GM18909 (cell line): Measurements from ENCODE around the gene FER.
A peak's percentile ranks its signal among the peaks of the same experiment; 100 is the strongest.
"Not testable (repeated sequence)": the region's sequence is repeated elsewhere in the genome, so short reads cannot be mapped to it uniquely, and the experiment has no call there.

Experiments used
- ATAC-seq: cut with Tn5 transposase; IDR thresholded peaks from one replicate; pipeline ENCODE4 v1.9.1; 2021; ENCODE audit warnings: mild to moderate bottlenecking; ENCODE audit not compliant: unreplicated experiment, poor library complexity

Gene FER

GRCh38 chr5:108747774-108748400 lies at the start of gene FER:
Gene FER (plus strand): TSS chr5:108747897. CDS start chr5:108798183, 50,286 bp downstream.
- peak; percentile 33 for ATAC-seq

- ATAC-seq = not testable (repeated sequence)
Measured at GRCh38 chr5:108700388-108700787, 47.3 kb upstream of the FER start.

GRCh38 chr5:108700930-108701329 lies 46.8 kb upstream of the FER start:
- ATAC-seq = no peak

- ATAC-seq = no peak
Measured at GRCh38 chr5:108702546-108702945, 45.2 kb upstream of the FER start.

- no peak for ATAC-seq
Measured at GRCh38 chr5:108703313-108703712, 44.4 kb upstream of the FER start.

GRCh38 chr5:108707141-108707540 lies 40.6 kb upstream of the FER start:
- no peak for ATAC-seq

GRCh38 chr5:108711898-108712297 lies 35.8 kb upstream of the FER start:
- ATAC-seq = no peak

GRCh38 chr5:108715408-108715807 lies 32.3 kb upstream of the FER start:
- no peak for ATAC-seq

- ATAC-seq = peak; percentile 97
Measured at GRCh38 chr5:108720391-108720790, 27.3 kb upstream of the FER start.

- ATAC-seq = no peak
Measured at GRCh38 chr5:108726446-108727235, 21.1 kb upstream of the FER start.

- ATAC-seq = no peak
Measured at GRCh38 chr5:108727236-108727650, 20.5 kb upstream of the FER start.

- ATAC-seq = peak; percentile 71
Measured at GRCh38 chr5:108727651-108728565, 19.8 kb upstream of the FER start.

- peak; percentile 39 for ATAC-seq
Measured at GRCh38 chr5:108728566-108729241, 19.0 kb upstream of the FER start.

- no peak for ATAC-seq
Measured at GRCh38 chr5:108729242-108729615, 18.5 kb upstream of the FER start.

- ATAC-seq = peak; percentile 65
Measured at GRCh38 chr5:108730617-108731340, 16.9 kb upstream of the FER start.

- no peak for ATAC-seq
Measured at GRCh38 chr5:108735790-108736189, 11.9 kb upstream of the FER start.

- no peak for ATAC-seq
Measured at GRCh38 chr5:108736855-108737254, 10.8 kb upstream of the FER start.

GRCh38 chr5:108739376-108739775 lies 8.3 kb upstream of the FER start:
- ATAC-seq = no peak

- no peak for ATAC-seq
Measured at GRCh38 chr5:108739906-108740305, 7.8 kb upstream of the FER start.

- no peak for ATAC-seq
Measured at GRCh38 chr5:108743319-108743718, 4.4 kb upstream of the FER start.
